ENCODE results near the gene HERPUD1. TPM values are rescaled to one million over a fixed set of nuclear protein-coding genes. Genes with fewer than 3 reads are reported as not detected.

Gene HERPUD1
- total and polyA plus RNA-seq, 4 donors = 57.8 to 219 (median 118) TPM

- no peaks in the 10 kb centered on the region for H3K27me3 ChIP-seq (ENCODE audit: control insufficient read depth in 4 of 4, insufficient read depth in 4 of 4, low read length in 3 of 4)
- peaks cover 0 to 2% (median 0%) of the 10 kb centered on the region in 4 donors for H3K4me1 ChIP-seq (ENCODE audit: control insufficient read depth in 4 of 4, insufficient read depth in 4 of 4, low read length in 3 of 4)
- no peak for TF ChIP-seq FOXA2 (IDR thresholded peaks at IDR 0.05)
- no peak for TF ChIP-seq GABPA (IDR thresholded peaks at IDR 0.05 in 1 of 2, conservative IDR thresholded peaks at IDR 0.05 in 1 of 2)
- no peak for TF ChIP-seq MAX (IDR thresholded peaks at IDR 0.05)
- TF ChIP-seq FOXA1 (IDR thresholded peaks at IDR 0.05) = no peak
- TF ChIP-seq SP1 (IDR thresholded peaks at IDR 0.05) = no peak
- TF ChIP-seq ZBTB33 (IDR thresholded peaks at IDR 0.05) = no peak
- TF ChIP-seq REST (IDR thresholded peaks at IDR 0.05) = no peak
- no peak for TF ChIP-seq HNF4A (conservative IDR thresholded peaks at IDR 0.05)
- no peak for TF ChIP-seq EGR1 (IDR thresholded peaks at IDR 0.05; ENCODE audit: low read depth in 2 of 2)
- no peak for TF ChIP-seq ATF3 (IDR thresholded peaks at IDR 0.05)
- WGBS = 84% methylated on average over 7 of the region's 7 CpGs
- no peak for DNase-seq (ENCODE audit: low spot score)
- no peak overlapping the region for H3K4me3 ChIP-seq (ENCODE audit: low read depth in 1 of 3, low read length in 3 of 3)
- no peaks in the 10 kb centered on the region for H3K9me3 ChIP-seq (ENCODE audit: control insufficient read depth in 4 of 4, low read length in 3 of 4)
- H3K9ac ChIP-seq (ENCODE audit: low read depth in 1 of 2, low read length in 2 of 2) = no peak overlapping the region
- no peak overlapping the region for H3K27ac ChIP-seq (ENCODE audit: low read depth in 1 of 2, low read length in 2 of 2)
- no peaks in the 10 kb centered on the region for H3K36me3 ChIP-seq (ENCODE audit: control insufficient read depth in 4 of 4, insufficient read depth in 3 of 4, low read depth in 1 of 4, low read length in 3 of 4)
Measured at GRCh38 chr16:56909527-56909979, 22.4 kb upstream of the HERPUD1 start.

GRCh38 chr16:56910112-56910511 is 21.8 kb upstream of the HERPUD1 start:
- H3K9me3 ChIP-seq (ENCODE audit: control insufficient read depth in 4 of 4, low read length in 3 of 4) = no peaks in the 10 kb centered on the region
- H3K9ac ChIP-seq (ENCODE audit: low read depth in 1 of 2, low read length in 2 of 2) = no peak overlapping the region
- H3K4me3 ChIP-seq (ENCODE audit: low read depth in 1 of 3, low read length in 3 of 3) = no peak overlapping the region
- no peak overlapping the region for H3K27ac ChIP-seq (ENCODE audit: low read depth in 1 of 2, low read length in 2 of 2)
- 93% methylated on average over 5 of the region's 5 CpGs for WGBS
- no peak for DNase-seq (ENCODE audit: low spot score)
- no peaks in the 10 kb centered on the region for H3K27me3 ChIP-seq (ENCODE audit: control insufficient read depth in 4 of 4, insufficient read depth in 4 of 4, low read length in 3 of 4)
- TF ChIP-seq MAX (IDR thresholded peaks at IDR 0.05) = no peak
- no peak for TF ChIP-seq NR2F2 (IDR thresholded peaks at IDR 0.05)
- TF ChIP-seq SP1 (IDR thresholded peaks at IDR 0.05) = no peak
- TF ChIP-seq FOXA1 (IDR thresholded peaks at IDR 0.05) = no peak
- H3K4me1 ChIP-seq (ENCODE audit: control insufficient read depth in 4 of 4, insufficient read depth in 4 of 4, low read length in 3 of 4) = peaks cover 0 to 2% (median 0%) of the 10 kb centered on the region in 4 donors
- H3K36me3 ChIP-seq (ENCODE audit: control insufficient read depth in 4 of 4, insufficient read depth in 3 of 4, low read depth in 1 of 4, low read length in 3 of 4) = no peaks in the 10 kb centered on the region
